Effector CD8-positive, alpha-beta T cell (primary cell): ENCODE results near the gene APRT.
"Not testable (repeated sequence)": the region's sequence is repeated elsewhere in the genome, so short reads cannot be mapped to it uniquely, and the experiment has no call there.

ENCODE experiments used
- DNase-seq: peaks from one replicate; lab custom pipeline; 2025; lab: John Stamatoyannopoulos, UW

APRT gene

GRCh38 chr16:88772871-88773811 is 38.6 kb downstream of the APRT start:
- DNase-seq, result no peak

- DNase-seq, result not testable (repeated sequence)
Measured at GRCh38 chr16:88771781-88772180, 39.9 kb downstream of the APRT start.

- DNase-seq, result no peak
Measured at GRCh38 chr16:88771294-88771772, 40.4 kb downstream of the APRT start.

DNA sequence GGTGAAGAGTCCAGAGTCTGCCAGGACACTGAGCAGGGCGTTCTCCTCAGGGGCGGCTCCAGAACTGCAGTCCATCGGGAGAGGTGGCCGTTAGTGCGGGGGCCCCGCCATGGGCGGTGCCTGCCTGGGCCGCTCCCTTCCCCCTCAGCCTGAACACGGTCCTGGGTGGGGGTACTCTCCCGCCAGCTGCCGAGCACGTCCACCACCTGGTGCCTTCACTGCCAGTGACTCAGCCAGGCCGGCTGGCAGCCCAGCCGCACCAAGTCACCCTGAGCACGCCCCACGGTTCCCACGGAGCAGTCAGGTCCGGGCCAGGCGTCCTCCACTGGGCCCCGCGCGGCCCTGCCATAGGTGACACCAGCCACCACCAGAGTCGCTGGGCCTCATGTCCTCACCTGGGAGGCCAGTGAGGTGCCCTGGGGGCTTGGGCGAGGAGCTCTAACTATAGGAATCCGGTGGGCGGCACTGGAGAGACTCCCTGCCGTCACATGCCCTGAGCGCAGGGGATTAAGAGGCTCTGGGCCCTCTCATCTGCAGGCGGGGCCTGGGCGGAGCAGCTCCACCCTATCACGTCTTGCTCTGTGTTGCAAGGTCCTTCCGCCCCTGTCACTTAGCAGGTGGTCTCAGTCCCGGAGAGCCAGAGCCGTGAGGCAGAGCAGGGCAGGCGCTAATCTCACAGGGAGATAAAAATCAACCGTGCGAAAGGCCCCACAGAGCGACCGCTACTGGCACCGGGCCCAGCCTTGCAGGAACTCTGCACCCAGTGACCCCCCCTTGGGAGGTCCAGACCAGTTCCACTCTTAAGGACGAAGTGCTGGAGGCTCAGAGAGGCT is 41.1 kb downstream of the APRT start:
- peak; percentile 14 for DNase-seq

GRCh38 chr16:88769617-88770460 is 41.9 kb downstream of the APRT start:
- DNase-seq, result peak; percentile 24

GRCh38 chr16:88768071-88768783 is 43.5 kb downstream of the APRT start:
- DNase-seq, result no peak

- DNase-seq, result no peak
Measured at GRCh38 chr16:88767546-88768070, 44.1 kb downstream of the APRT start.

DNA sequence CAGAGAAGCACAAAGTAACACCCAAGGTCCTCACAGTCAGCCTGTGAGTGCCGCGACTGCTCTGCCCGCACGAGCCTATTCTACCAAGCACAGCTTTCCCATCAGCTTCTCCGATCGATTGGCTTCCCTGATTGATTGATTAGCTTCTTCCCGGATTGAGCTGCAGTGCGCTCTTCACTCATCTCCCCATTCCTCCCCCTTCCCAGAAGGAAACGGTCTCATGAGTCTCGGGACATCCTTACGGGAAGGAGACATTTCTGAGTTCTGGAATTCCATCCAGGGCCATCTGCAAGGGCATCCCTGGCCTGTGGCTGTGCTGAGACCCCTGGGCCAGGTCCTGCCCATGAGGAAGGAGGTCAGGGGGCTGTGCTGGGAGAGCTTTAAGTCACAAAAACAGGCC is 44.8 kb downstream of the APRT start:
- DNase-seq, result no peak

DNA sequence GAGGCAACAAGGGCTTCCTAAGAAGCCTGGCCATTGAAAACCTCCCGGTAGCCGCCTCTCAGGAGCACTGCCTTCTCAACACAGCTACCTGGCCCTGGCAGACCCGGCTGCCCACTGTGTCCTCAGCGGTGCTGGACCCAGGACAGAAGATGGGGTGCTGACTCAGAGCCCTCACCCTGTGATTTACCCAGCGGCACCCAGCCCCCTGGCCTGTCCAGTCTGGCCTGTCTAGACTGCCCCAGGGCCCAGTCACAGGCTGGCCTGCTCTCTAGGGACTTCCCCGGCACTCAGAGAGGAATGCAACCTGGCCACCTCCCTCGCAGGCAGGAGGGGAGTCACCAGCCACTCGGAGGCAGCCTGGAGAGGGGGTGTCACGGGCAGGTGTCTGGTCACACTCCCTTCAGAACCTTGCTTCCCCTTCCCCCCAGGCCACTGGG is 46.8 kb downstream of the APRT start:
- no peak for DNase-seq

DNA sequence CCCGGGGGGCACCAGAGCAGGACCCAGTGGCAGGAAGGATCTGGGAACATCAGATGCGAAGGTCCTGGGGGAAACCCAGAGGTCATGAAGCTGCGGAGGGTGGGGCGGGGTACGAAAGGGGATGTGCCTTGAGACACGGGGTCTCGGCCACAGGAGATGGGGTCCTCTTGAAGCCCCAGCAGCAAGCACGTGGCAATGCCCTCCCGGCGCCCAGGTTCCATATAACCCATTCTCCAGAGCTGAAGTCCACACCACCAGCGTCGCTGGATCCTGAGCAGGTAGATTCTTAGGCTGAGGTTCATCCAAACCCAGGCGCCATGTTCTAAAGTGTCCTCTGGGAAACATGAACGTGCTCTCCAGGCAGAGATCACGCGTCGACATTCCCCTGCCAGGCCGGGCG is 47.6 kb downstream of the APRT start:
- DNase-seq, result no peak

- DNase-seq, result no peak
Measured at GRCh38 chr16:88763502-88764053, 48.1 kb downstream of the APRT start.

DNA sequence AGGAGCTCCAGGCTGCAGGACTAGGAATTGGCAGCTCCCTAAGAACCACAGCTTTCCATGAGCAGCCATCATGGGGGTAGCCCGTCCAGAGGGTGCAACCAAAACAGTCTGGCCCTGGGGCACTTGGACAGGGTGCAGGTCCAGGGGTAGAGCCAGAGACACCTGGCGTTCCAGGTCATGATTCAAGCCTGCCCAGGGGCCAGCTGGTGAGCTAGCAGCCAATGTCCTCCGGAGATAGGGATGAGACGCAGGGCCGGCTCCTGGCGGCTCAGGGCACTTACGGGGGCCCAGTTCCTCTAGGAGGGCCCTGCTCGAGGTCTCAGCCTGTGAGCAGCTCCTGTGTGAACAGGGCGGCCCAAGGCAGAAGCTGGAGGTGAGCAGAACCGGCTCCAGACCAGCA is 48.8 kb downstream of the APRT start:
- DNase-seq, result no peak

DNA sequence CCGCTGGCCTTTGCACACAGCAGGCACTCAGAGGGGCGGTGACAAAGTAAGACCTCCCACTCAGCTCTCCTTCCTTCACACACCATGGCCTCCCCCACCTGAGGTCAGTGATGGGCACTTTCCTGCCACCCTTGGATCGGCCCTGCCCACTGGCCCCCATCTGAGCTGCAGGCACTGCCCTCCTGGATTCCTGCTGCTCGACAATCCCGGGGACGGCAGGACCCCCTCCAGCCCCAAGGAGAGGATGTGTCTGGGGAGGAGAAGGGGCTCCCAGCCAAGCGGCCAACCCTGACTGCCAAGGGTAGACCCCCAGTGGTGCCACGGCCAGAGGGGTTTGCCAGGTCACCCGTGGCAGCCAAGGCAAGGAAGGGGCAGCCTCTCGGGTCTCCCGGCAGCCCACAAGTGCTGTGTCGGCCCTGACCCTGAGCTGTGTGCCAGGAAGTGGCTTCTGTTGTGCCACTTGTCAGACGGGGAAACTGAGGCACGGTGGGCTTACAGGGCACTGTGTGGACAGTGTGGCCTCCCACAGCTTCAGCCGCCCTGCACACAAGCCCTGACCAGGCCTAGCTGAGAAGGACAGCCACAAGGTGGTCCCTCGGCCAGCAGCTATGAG is 49.4 kb downstream of the APRT start:
- DNase-seq, result no peak

DNA sequence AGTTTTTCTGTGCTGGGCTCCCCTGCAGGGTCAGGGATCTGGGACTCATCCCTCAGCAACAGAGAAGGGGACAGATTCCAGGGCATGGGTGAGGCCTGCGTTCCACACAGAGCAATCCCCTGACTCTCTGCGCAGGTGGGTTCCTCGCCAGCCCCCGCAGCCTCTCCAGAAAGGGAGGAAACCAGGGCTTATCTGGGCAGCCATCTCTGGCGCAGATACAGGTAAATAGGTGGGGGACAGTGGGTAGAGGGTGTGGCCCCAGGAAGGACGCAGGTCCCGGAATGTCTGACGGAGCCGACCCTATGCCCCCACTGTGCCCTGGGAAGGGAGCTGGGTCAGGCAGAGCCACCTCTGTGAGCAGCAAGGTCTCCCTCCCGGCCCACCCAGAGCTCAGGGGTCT is 49.9 kb downstream of the APRT start:
- no peak for DNase-seq

DNA sequence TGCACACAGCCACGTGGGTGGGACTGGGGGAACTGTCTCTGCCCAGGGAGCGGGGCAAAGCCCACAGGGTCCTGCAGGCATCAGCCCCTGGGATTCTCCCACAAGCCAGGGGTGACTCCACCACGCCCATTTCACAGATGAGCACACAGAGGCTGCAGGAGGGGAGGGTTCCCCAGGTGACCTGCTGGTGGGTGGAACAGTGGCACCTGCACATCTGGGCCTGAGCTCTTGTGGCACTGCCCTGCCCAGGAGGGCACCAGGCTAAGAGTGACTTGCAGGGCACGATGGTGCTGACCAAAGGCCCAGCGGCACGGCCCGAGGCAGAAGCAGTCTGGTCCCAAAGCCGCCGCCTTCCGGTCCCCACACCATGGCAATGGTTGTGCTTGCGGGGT is 50.6 kb downstream of the APRT start:
- no peak for DNase-seq

DNA sequence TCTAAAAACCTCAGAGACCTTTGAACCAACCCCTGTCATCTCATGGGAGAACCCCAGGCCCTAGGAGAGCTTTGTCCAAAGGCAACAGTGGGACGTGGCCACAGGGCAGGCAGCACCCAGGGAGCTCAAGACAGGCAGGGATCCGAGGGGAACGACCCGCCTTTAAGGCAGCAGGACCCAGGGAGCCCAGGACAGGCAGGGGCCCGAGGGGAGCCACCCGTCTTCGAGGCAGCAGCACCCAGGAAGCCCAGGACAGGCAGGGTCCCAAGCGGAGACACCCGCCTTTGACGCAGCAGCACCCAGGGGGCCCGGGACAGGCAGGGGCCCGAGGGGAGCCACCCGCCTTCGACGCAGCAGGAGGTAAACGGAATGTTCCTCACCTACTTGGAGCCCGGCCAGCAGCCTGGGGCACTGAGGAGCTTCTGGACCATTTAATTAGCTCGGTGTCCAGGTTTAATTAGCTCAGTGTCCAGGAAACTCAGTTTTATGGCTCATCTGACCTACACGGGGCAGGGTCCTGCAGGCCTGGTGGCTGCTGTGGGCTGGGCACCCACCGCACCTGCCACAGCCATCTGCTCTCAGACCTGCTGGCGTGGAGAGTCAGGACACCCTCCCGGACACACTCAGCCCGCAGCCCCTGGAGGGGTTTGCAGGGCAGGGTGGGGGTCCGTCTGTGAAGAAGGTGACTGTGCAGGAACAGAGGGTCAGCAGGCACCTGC is 51.1 kb downstream of the APRT start:
- no peak for DNase-seq

- no peak for DNase-seq
Measured at GRCh38 chr16:88759976-88760350, 51.8 kb downstream of the APRT start.
